ENCODE results near the gene RSL24D1.

The RSL24D1 gene

GRCh38 chr15:55235546-55236036 is 38.9 kb upstream of the RSL24D1 start:
- Histone ChIP-seq H3K4me3 (IDR thresholded peaks at IDR 0.05; ENCODE audit: insufficient read depth, low read depth, low read length) (no peak overlapping the region), H3K27ac (no peak overlapping the region), H4K20me1 (ENCODE audit: insufficient read depth) (no peaks in the 10 kb centered on the region), H3K36me3 (ENCODE audit: insufficient read depth) (no peaks in the 10 kb centered on the region), H3K4me1 (ENCODE audit: low read depth, poor library complexity, severe bottlenecking) (peaks cover 19% of the 10 kb centered on the region), H3K79me2 (ENCODE audit: insufficient read depth, low read depth) (no peaks in the 10 kb centered on the region), H3K9ac (no peak overlapping the region), H3K27me3 (ENCODE audit: insufficient read depth, low read depth) (no peaks in the 10 kb centered on the region), H3K4me2 (no peak overlapping the region), H2AFZ (ENCODE audit: low read depth) (no peak overlapping the region)
- TF ChIP-seq CTCF (conservative IDR thresholded peaks at IDR 0.05; ENCODE audit: low read depth, low read length), result no peak

GRCh38 chr15:55234800-55235104 is 38.0 kb upstream of the RSL24D1 start:
- no peak for TF ChIP-seq CTCF (conservative IDR thresholded peaks at IDR 0.05; ENCODE audit: low read depth, low read length)
- H3K4me3 ChIP-seq (IDR thresholded peaks at IDR 0.05; ENCODE audit: insufficient read depth, low read depth, low read length), result no peak overlapping the region
- no peaks in the 10 kb centered on the region for H3K27me3 ChIP-seq (ENCODE audit: insufficient read depth, low read depth)
- H3K4me2 ChIP-seq, result no peak overlapping the region
- no peak overlapping the region for H2AFZ ChIP-seq (ENCODE audit: low read depth)
- H4K20me1 ChIP-seq (ENCODE audit: insufficient read depth), result no peaks in the 10 kb centered on the region
- H3K79me2 ChIP-seq (ENCODE audit: insufficient read depth, low read depth), result no peaks in the 10 kb centered on the region
- no peak overlapping the region for H3K27ac ChIP-seq
- H3K4me1 ChIP-seq (ENCODE audit: low read depth, poor library complexity, severe bottlenecking), result peaks cover 19% of the 10 kb centered on the region
- H3K9ac ChIP-seq, result no peak overlapping the region
- no peaks in the 10 kb centered on the region for H3K36me3 ChIP-seq (ENCODE audit: insufficient read depth)

- TF ChIP-seq CTCF (conservative IDR thresholded peaks at IDR 0.05; ENCODE audit: low read depth, low read length), result no peak
- Histone ChIP-seq H3K36me3 (ENCODE audit: insufficient read depth) (no peaks in the 10 kb centered on the region), H3K27ac (no peak overlapping the region), H4K20me1 (ENCODE audit: insufficient read depth) (no peaks in the 10 kb centered on the region), H3K4me1 (ENCODE audit: low read depth, poor library complexity, severe bottlenecking) (peaks cover 19% of the 10 kb centered on the region), H3K4me2 (no peak overlapping the region), H3K9ac (no peak overlapping the region), H3K4me3 (IDR thresholded peaks at IDR 0.05; ENCODE audit: insufficient read depth, low read depth, low read length) (no peak overlapping the region), H3K79me2 (ENCODE audit: insufficient read depth, low read depth) (no peaks in the 10 kb centered on the region), H3K27me3 (ENCODE audit: insufficient read depth, low read depth) (no peaks in the 10 kb centered on the region), H2AFZ (ENCODE audit: low read depth) (no peak overlapping the region)
Measured at GRCh38 chr15:55234104-55234799, 37.5 kb upstream of the RSL24D1 start.

- Histone ChIP-seq H3K36me3 (ENCODE audit: insufficient read depth) (no peaks in the 10 kb centered on the region), H3K4me1 (ENCODE audit: low read depth, poor library complexity, severe bottlenecking) (peaks cover 12% of the 10 kb centered on the region), H3K27ac (no peak overlapping the region), H4K20me1 (ENCODE audit: insufficient read depth) (no peaks in the 10 kb centered on the region), H3K27me3 (ENCODE audit: insufficient read depth, low read depth) (no peaks in the 10 kb centered on the region), H3K4me2 (no peak overlapping the region), H3K4me3 (IDR thresholded peaks at IDR 0.05; ENCODE audit: insufficient read depth, low read depth, low read length) (no peak overlapping the region), H3K9ac (no peak overlapping the region), H3K79me2 (ENCODE audit: insufficient read depth, low read depth) (no peaks in the 10 kb centered on the region), H2AFZ (ENCODE audit: low read depth) (no peak overlapping the region)
- TF ChIP-seq CTCF (conservative IDR thresholded peaks at IDR 0.05; ENCODE audit: low read depth, low read length), result no peak
Measured at GRCh38 chr15:55231455-55231854, 34.7 kb upstream of the RSL24D1 start.
